GM19238 (cell line): ENCODE results near the gene TSC22D1.
A peak's percentile ranks its signal among the peaks of the same experiment; 100 is the strongest.

ENCODE experiments used
- DNase-seq: peaks from one replicate; pipeline ENCODE4 v3.0.0; 2011; ENCODE audit warnings: low spot score; ENCODE audit not compliant: insufficient read length

Gene TSC22D1

GRCh38 chr13:44455769-44456168 is 120.4 kb downstream of the TSC22D1 start:
- no peak for DNase-seq

DNA sequence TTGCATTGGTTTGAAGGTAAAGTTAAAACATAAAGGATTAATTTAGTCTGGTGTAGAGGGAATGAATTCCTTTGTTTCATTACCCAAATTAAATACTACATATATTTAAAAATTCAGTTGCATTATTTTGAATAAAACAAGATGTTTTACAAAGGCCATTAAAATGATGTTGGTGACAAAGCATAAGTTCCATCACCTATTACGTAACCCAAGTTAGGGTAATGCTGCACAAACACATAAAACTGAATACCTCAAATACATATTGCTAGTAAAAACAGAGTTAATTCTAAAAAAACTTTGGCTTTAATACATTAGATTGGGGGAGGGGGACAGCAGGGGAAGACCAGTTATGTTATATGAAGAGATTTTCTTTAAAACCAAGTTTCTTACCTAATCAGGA is 122.2 kb downstream of the TSC22D1 start:
- DNase-seq: no peak

DNA sequence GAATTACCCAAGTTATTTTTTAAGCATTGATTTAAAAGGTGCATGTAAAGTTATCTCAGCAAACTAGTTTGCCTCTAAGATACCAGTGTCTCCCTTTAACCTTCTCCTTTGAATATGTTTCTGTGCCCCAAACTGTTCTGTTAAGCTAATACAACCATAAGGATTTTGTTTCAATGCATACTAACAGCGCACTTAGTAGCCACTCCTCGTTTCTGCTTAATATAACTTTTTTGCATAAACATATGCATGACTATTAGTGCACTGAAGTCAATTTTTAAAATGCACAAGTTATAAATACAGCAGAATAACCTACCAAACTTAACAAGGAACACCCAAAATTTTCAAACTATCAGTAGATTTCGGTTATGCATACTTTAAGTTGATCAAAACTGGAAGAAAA is 123.1 kb downstream of the TSC22D1 start:
- DNase-seq: no peak

DNA sequence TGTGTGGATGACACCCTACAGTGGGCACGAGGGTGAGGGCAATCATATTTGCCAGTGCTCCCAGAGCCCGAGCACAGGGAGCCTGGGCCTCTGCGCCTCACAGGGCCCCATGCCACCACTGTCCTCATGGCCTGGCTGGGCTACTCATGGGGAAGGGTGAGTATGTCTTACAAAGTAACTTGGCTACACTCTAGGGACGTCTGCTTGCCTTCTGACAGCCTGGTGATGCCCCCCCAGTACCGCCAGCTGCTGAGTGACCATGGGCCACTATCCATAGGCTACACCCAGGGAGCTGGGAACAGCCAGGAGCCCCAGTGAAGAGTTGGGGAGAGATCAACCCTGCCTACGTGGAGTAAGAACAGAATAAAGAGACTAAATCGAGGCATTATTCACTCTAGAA is 123.7 kb downstream of the TSC22D1 start:
- DNase-seq: no peak

- DNase-seq: no peak
Measured at GRCh38 chr13:44451651-44452050, 124.5 kb downstream of the TSC22D1 start.

- no peak for DNase-seq
Measured at GRCh38 chr13:44451126-44451525, 125.0 kb downstream of the TSC22D1 start.

DNA sequence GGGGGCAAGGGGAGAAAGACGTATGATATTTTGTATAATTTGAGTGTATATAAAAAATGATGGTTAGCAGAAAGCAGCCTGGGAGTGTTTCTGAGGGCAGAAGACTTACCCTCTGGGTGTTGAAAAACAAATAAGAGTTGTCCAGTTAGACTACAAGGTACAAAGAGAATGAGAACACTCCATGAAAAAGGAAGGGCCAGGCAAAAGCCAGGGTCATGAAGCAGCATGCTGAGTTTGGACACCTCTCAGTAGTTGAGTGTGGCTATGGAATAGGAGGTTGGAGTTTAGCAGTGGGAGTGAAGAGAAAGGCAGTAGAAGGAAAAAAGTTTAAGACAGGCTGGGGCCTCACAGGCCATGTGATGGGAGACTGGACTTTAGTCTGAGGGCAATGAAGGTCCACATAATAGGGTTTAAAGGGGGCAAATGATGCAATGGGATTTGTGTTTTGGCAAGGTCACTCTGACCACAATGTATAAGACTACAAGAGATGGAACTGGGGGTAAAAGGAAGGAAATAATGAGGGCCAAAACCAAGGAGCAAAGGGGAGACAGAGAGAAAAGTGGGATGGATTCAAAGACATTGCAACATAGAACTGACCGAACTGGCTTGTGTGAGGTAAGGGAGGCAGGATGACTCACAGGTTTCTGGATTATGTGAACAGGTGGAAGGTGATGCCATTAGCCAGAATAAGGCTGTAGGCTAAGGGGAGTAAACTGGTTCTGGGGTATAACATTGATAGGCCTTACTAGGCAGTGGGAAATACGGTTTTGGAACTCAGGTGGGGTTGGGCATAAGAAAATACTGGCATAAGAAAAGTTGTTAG is 125.9 kb downstream of the TSC22D1 start:
- DNase-seq: no peak

GRCh38 chr13:44448875-44449274 is 127.3 kb downstream of the TSC22D1 start:
- DNase-seq: no peak

- no peak for DNase-seq
Measured at GRCh38 chr13:44448373-44448772, 127.8 kb downstream of the TSC22D1 start.

DNA sequence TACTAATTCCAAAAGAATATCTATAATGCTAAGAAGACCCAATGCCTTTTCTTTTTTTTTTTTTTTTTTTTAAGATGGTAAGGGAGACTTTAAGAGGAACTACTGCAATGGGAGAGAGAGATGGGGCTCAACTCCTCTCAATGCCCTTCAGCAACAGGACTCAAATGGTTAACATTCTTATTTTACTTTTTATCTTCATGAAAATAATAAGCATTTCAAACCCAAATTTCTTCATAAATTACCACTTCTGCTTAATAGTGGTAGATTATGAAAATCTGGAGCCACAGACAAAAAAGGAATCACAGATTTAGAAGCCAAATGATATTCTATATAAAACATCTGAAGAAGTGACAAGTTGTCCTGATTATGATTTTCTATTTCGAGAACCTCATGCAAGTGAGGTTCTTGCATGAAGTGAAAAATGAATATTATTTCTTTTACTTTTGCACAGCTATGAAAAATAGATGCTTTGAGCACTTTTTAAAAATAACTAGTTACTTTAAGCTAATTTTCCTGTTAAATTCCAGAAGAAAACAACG is 128.3 kb downstream of the TSC22D1 start:
- DNase-seq: no peak

DNA sequence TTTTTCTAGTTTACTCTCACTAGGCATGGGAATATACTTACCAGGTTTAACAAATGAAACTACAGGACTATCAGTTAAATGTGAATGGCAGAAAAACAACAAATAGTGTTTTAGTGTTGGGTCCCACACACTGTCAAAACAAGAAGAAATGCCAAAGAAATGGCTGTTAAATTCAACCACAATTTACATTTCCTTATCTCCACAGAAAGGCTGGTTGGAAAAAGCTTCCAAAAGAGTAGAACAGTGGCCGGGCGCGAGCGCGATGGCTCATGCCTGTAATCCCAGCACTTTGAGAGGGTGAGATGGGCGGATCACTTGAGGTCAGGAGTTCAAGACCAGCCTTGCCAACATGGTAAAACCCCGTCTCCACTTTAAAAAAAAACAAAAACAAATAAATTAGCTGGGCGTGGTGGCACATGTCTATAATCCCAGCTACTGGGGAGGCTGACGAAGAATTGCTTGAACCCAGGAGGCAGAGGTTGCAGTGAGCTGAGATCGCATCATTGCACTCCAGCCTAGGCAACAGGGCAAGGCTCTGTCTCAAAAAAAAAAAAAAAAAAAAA is 136.0 kb downstream of the TSC22D1 start:
- DNase-seq: no peak

GRCh38 chr13:44439452-44440024 is 136.6 kb downstream of the TSC22D1 start:
- DNase-seq: no peak

DNA sequence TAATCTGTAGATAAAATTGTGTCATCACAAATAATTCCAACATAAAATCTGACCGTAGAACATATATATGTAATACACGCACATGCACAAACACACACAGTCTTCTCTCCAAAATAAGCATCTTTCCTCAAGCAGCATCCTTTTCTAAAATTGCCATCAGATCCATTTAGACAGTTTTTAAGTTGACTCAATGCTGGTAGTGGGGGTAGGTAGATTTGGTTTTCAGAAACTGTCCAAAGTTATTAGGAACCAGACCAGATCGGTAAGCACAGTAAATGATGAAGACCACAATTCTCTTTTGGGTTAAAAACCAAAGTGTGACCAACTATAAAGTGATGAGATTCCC is 137.9 kb downstream of the TSC22D1 start:
- no peak for DNase-seq

- DNase-seq: no peak
Measured at GRCh38 chr13:44437356-44438233, 138.5 kb downstream of the TSC22D1 start.

GRCh38 chr13:44436589-44437337 is 139.4 kb downstream of the TSC22D1 start:
- no peak for DNase-seq

DNA sequence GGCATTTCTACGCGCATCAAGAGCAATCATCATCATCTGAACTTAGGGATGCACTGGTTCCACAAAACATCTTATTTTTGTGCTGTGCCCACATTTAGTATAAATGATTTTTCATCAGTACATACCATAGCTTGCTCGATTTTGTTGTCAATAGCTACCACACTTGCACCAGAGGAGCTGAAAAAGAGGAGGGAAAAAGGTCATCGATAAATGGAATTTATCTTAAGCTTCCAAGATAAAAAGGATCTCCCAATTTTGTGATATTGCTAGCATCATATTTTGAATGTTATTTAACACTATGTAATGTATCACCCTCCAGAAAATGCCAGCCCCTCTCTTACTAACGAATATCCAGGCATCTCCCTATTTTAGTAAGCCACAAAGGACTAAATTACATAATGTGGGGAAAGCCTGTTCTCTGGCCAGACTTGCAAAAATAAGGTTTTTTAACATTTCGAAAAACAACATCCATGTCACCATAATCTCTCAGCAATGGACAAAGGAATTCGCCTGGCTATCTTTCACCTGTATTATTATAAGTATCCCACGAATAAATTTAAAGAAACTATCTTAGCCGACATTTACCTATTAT is 140.1 kb downstream of the TSC22D1 start:
- no peak for DNase-seq

DNA sequence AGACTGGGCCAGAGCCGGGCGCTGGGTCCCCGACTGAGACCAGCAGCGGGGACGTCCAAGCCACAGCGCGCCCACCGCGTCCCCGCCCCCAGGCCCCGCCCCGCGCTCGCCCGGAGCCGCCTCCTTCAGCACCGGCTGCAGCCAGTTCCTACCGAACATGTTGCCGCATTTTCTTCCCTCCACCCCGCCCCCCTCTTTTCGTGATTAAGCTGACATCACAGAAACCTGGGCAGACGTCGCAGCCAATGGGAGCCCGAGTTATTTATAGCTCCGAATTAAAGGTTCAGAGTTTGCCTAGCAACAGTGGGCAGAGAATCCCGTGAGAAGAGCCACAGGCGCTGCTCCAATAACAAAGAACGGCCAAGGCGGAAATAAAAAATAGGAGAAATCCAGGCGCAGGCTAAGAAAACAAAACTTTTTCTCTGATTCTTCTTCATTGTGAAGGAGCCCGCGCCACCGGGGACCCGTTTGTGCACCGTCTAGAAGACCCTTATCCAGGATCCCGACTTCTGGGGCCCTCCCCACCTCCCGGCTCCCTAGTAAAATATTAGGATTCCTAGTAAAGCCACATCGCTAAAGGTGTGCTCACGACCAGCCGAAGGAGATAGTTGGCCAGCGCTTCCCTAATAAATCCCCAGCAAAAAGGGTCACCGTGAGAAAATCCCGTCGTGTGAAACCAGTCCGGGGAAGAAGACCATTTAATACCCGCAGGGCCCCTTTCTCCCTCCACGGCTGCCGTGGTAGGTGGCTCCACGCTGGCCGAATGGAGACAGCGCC is 140.8 kb downstream of the TSC22D1 start:
- DNase-seq: peak; percentile 52

DNA sequence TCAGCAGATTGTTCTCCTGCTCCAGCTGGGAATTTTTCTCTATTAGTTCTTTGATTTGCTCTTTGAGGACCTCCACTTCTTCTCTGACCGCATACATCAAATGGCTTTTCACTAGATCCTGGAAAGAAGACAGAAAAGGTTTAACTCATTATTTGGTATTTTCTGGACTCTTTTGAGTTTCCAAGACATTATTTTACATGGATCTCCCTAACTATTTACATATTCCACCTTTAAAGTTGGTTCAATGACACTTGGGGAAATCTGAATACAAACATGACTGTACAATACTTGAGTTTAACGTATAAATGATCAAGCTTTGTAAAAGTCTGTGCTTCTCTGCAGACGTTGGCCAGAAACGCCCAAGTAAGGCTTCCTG is 141.4 kb downstream of the TSC22D1 start:
- DNase-seq: no peak

GRCh38 chr13:44433863-44434765 is 142.0 kb downstream of the TSC22D1 start:
- DNase-seq: no peak
